Psoas muscle (tissue), 8 donors: ENCODE results near the gene MAG. TPM values are rescaled to one million over a fixed set of nuclear protein-coding genes. Genes with fewer than 3 reads are reported as not detected.

Source experiments
- ATAC-seq, 4 donors: fragments of 200-7000 bp; cut with Tn5 transposase; one replicate each; pipeline ENCODE4 v1.9.1; 2020; ENCODE audit warnings: moderate library complexity in 3 of 4, mild to moderate bottlenecking in 2 of 4
- DNase-seq, 2 donors: peaks; one replicate each; pipeline ENCODE4 v3.0.0-alpha.2; 2020
- H3K27ac ChIP-seq: fragments of 200-600 bp; one replicate; pipeline ENCODE4 v1.8.0; 2022
- H3K27me3 ChIP-seq, 3 donors: fragments of 200-600 bp in 1 of 3; one replicate each; pipeline versions ENCODE4 v1.6.1 to v1.8.0; 2013 to 2022; ENCODE audit warnings: low read length in 2 of 3, mild to moderate bottlenecking in 2 of 3, moderate library complexity in 1 of 3; ENCODE audit not compliant: insufficient read depth in 3 of 3
- H3K36me3 ChIP-seq, 2 donors: fragments of 200-600 bp in 1 of 2; one replicate each; pipeline versions ENCODE4 v1.6.1 to v1.8.0; 2013 to 2022; ENCODE audit warnings: low read depth in 1 of 2, mild to moderate bottlenecking in 1 of 2, moderate library complexity in 1 of 2; ENCODE audit not compliant: insufficient read depth in 1 of 2
- H3K4me1 ChIP-seq: fragments of 200-600 bp; one replicate; pipeline ENCODE4 v1.8.0; 2022
- H3K4me3 ChIP-seq: fragments of 200-600 bp; one replicate; pipeline ENCODE4 v1.8.0; 2022; ENCODE audit warnings: mild to moderate bottlenecking
- H3K9me3 ChIP-seq: fragments of 200-600 bp; one replicate; pipeline ENCODE4 v1.8.0; 2022
- CTCF ChIP-seq: fragments of 200-600 bp; IDR thresholded peaks from one replicate; pipeline ENCODE4 v1.8.0; 2022; ENCODE audit warnings: antibody characterized with exemption
- whole genome bisulfite sequencing, 3 donors: extraction: QIAGEN DNeasy Blood & Tissue Kit; methylation state at CpG; one replicate each; pipeline versions ENCODE4 v1.1.6 to v1.1.7; 2013; 5-methylcytosine and 5-hydroxymethylcytosine counted together
- intact Hi-C, 2 donors: fragments of 100-400 bp; cut with DNase I; formaldehyde crosslinking; loops; one replicate each; pipeline versions ENCODE4 v1.11.0 to v1.14.2; 2022
- polyA plus RNA-seq, 3 donors: library from polyadenylated mRNA; stranded (reverse); fragments of 200-250 nt; gene quantifications; one replicate each; pipeline ENCODE4 v1.2.3, GENCODE V29; 2013
- total RNA-seq, 4 donors: library from RNA; stranded (reverse); fragmentation: NEBNext Ultra II Directional in 2 of 4; extraction: Animal tissue kit (Norgen Biotek cat#: 25700) in 2 of 4; gene quantifications; one replicate each; pipeline versions ENCODE4 v1.2.1 to v1.2.4, GENCODE V29; 2021 to 2023
- donor health status: healthy with polysubstance abuse.
- donor health status: DM: no; HTN: no; CAD: no; lungs with moderate emphysema.
- donor health status: Bipolar disorder and iron deficiency.
- donor health status: healthy.
- donor health status: DM: yes; HTN: yes; CAD: no.
- donor health status: DM: no; HTN: no; CAD: no.
- donor health status: DM: no; HTN: no; CAD: no.
- donor health status: DM: yes; HTN: yes; CAD: no.

MAG gene
- total and polyA plus RNA-seq, 7 donors: 0.05 to 0.30 (median 0.11) TPM; not detected in 4

GRCh38 chr19:35327642-35328041, 35.7 kb downstream of the MAG start:
- Histone ChIP-seq H3K27ac (no peak overlapping the region), H3K4me1 (no peaks in the 10 kb centered on the region), H3K9me3 (no peaks in the 10 kb centered on the region), H3K4me3 (no peak overlapping the region), H3K36me3 (no peaks in the 10 kb centered on the region), H3K27me3 (peaks cover 0 to 40% (median 2%) of the 10 kb centered on the region in 3 donors)
- TF ChIP-seq CTCF: no peak
- no peak for ATAC-seq
- 62 to 69% (median 62%) methylated on average over 4 of the region's 4 CpGs for WGBS, 3 donors
- intact Hi-C loops: no loop called here
- no peak for DNase-seq

- H3K9me3 ChIP-seq: no peaks in the 10 kb centered on the region
- DNase-seq (no peak), ATAC-seq (no peak)
- intact Hi-C loops: no loop called here
- no peak for TF ChIP-seq CTCF
- H3K27ac ChIP-seq: no peak within 1 kb of the TSS
- no peaks in the 10 kb centered on the region for H3K36me3 ChIP-seq
- peaks cover 0 to 43% (median 2%) of the 10 kb centered on the region in 3 donors for H3K27me3 ChIP-seq
- 71 to 80% (median 76%) methylated on average over 12 of the region's 12 CpGs for WGBS, 3 donors
- no peaks in the 10 kb centered on the region for H3K4me1 ChIP-seq
- no peak within 1 kb of the TSS for H3K4me3 ChIP-seq
Observed at GRCh38 chr19:35328851-35329285, 36.9 kb downstream of the MAG start, which contains the start of gene CD22. Gene CD22 (plus strand): TSS chr19:35329187. CDS start chr19:35332041, 2,854 bp downstream.

- no peaks in the 10 kb centered on the region for H3K4me1 ChIP-seq
- no peak overlapping the region for H3K4me3 ChIP-seq
- H3K27ac ChIP-seq: no peak overlapping the region
- DNase-seq (no peak), ATAC-seq (no peak)
- intact Hi-C loops: no loop called here
- no peaks in the 10 kb centered on the region for H3K9me3 ChIP-seq
- peaks cover 0 to 43% (median 2%) of the 10 kb centered on the region in 3 donors for H3K27me3 ChIP-seq
- H3K36me3 ChIP-seq: no peaks in the 10 kb centered on the region
- 63 to 78% (median 67%) methylated on average over 4 of the region's 4 CpGs for WGBS, 3 donors
- no peak for TF ChIP-seq CTCF
Observed at GRCh38 chr19:35329323-35329722, 37.4 kb downstream of the MAG start.

GRCh38 chr19:35330475-35330874, 38.5 kb downstream of the MAG start:
- no peaks in the 10 kb centered on the region for H3K36me3 ChIP-seq
- H3K4me3 ChIP-seq: no peak overlapping the region
- no peaks in the 10 kb centered on the region for H3K4me1 ChIP-seq
- no peak for TF ChIP-seq CTCF
- 41 to 49% (median 45%) methylated on average over 7 of the region's 7 CpGs for WGBS, 3 donors
- H3K27ac ChIP-seq: no peak overlapping the region
- no peaks in the 10 kb centered on the region for H3K9me3 ChIP-seq
- peaks cover 0 to 43% (median 2%) of the 10 kb centered on the region in 3 donors for H3K27me3 ChIP-seq
- intact Hi-C loops: no loop called here
- ATAC-seq (no peak), DNase-seq (no peak)
